Measurements from ENCODE around the gene SNCB. TPM values are rescaled to one million over a fixed set of nuclear protein-coding genes. Genes with fewer than 3 reads are reported as not detected.

Gene SNCB
- total and polyA plus RNA-seq, 2 of the 13 experiments (the other 11 are each of a cell fraction or from before 2014, with no cell fraction given), result not detected

GRCh38 chr5:176637556-176637955, 7.2 kb upstream of the SNCB start:
- 35% methylated on average over 4 of the region's 4 CpGs for WGBS (ENCODE audit: low lambda C conversion rate)
- ATAC-seq (no peak), DNase-seq (ENCODE audit: low spot score) (no peak), FAIRE-seq (no peak)
- H3K27ac ChIP-seq (ENCODE audit: extremely low read length, insufficient read depth, low read length), result no peak overlapping the region
- in situ Hi-C loops (cut with HindIII; ENCODE audit: extremely low pct_ligation_motif_present, low pct_unique_long_range_greater_than_20kb) (no loop called here), intact Hi-C loops (cut with micrococcal nuclease; ENCODE audit: unreplicated experiment) (no loop called here)
- H3K4me1 ChIP-seq (ENCODE audit: insufficient read depth, low read length), result no peaks in the 10 kb centered on the region
- no peaks in the 10 kb centered on the region for H3K36me3 ChIP-seq (replicated peaks in 1 of 2; ENCODE audit: control insufficient read depth in 1 of 2, insufficient read depth in 2 of 2, low read length in 2 of 2)
- H3K9ac ChIP-seq (ENCODE audit: insufficient read depth, low read depth, low read length), result no peak overlapping the region
- ChIA-PET CTCF (ENCODE audit: low intra/inter-chr PET ratio, low total read pairs) (no interaction called here), POLR2A (interaction anchor here (1.8 kb wide), 1 partner anchor 10 kb away, joined by 5 read pairs; the partner anchor contains the start of gene TSPAN17)
- BruUV-seq (replicated peaks), result no TSS peak
- no peaks in the 10 kb centered on the region for H3K9me3 ChIP-seq (ENCODE audit: low read length)
- H3K4me3 ChIP-seq (replicated peaks in 1 of 3; ENCODE audit: insufficient read depth in 1 of 3, low read depth in 2 of 3, low read length in 3 of 3), result no peak overlapping the region
- H3K4me2 ChIP-seq (ENCODE audit: low read depth, low read length), result no peak overlapping the region
- H3K79me2 ChIP-seq (ENCODE audit: insufficient read depth, low read length), result no peaks in the 10 kb centered on the region
- H2AFZ ChIP-seq (ENCODE audit: low read length), result no peak overlapping the region
- H4K20me1 ChIP-seq (ENCODE audit: insufficient read depth, low read length), result no peaks in the 10 kb centered on the region
- peaks cover 5 to 65% of the 10 kb centered on the region in 2 experiments for H3K27me3 ChIP-seq (ENCODE audit: control insufficient read depth in 1 of 2, insufficient read depth in 2 of 2, low read length in 2 of 2)
- no peak for TF ChIP-seq ZNF747 (CRISPR knock-in tag; IDR thresholded peaks at IDR 0.05; ENCODE audit: borderline replicate concordance)
- TF ChIP-seq ZBTB40 (IDR thresholded peaks at IDR 0.05), result no peak
- no peak for TF ChIP-seq ZBTB40 (CRISPR knock-in tag; IDR thresholded peaks at IDR 0.05)
- no peak for TF ChIP-seq ELF1 (CRISPR knock-in tag; IDR thresholded peaks at IDR 0.05)
- TF ChIP-seq ZUFSP (CRISPR knock-in tag; IDR thresholded peaks at IDR 0.05; ENCODE audit: borderline replicate concordance), result no peak
- no peak for TF ChIP-seq TMF1 (CRISPR knock-in tag; IDR thresholded peaks at IDR 0.05; ENCODE audit: low read depth)
- no peak for TF ChIP-seq ZNF337 (CRISPR knock-in tag; IDR thresholded peaks at IDR 0.05; ENCODE audit: borderline replicate concordance, low read depth)
- TF ChIP-seq IKZF4 (CRISPR knock-in tag; IDR thresholded peaks at IDR 0.05; ENCODE audit: borderline replicate concordance, low read depth, not compliant biosample characterization), result no peak
- no peak for TF ChIP-seq ZFP62 (CRISPR knock-in tag; IDR thresholded peaks at IDR 0.05)
- no peak for TF ChIP-seq ADNP (CRISPR knock-in tag; IDR thresholded peaks at IDR 0.05)
- TF ChIP-seq KDM5B (CRISPR knock-in tag; IDR thresholded peaks at IDR 0.05; ENCODE audit: borderline replicate concordance), result no peak
- no peak for TF ChIP-seq KLF12 (CRISPR knock-in tag; IDR thresholded peaks at IDR 0.05; ENCODE audit: borderline replicate concordance)
- TF ChIP-seq RAD51 (IDR thresholded peaks at IDR 0.05; ENCODE audit: borderline replicate concordance), result no peak
- no peak for TF ChIP-seq FOXP1 (IDR thresholded peaks at IDR 0.05)
- no peak for TF ChIP-seq FOXP1 (CRISPR knock-in tag; IDR thresholded peaks at IDR 0.05)
- TF ChIP-seq ARNTL (CRISPR knock-in tag; IDR thresholded peaks at IDR 0.05), result no peak
